ENCODE measurements around the gene EPOP. TPM values are rescaled to one million over a fixed set of nuclear protein-coding genes. Genes with fewer than 3 reads are reported as not detected.
"Not testable (repeated sequence)": the region's sequence is repeated elsewhere in the genome, so short reads cannot be mapped to it uniquely, and the experiment has no call there.

Gene EPOP
- total RNA-seq, 1 experiment from 2014 or later = 3.0 TPM

- no peak for DNase-seq (ENCODE audit: low spot score)
These were observed 21.5 kb downstream of the EPOP start for GRCh38 chr17:38653230-38653629.

DNA sequence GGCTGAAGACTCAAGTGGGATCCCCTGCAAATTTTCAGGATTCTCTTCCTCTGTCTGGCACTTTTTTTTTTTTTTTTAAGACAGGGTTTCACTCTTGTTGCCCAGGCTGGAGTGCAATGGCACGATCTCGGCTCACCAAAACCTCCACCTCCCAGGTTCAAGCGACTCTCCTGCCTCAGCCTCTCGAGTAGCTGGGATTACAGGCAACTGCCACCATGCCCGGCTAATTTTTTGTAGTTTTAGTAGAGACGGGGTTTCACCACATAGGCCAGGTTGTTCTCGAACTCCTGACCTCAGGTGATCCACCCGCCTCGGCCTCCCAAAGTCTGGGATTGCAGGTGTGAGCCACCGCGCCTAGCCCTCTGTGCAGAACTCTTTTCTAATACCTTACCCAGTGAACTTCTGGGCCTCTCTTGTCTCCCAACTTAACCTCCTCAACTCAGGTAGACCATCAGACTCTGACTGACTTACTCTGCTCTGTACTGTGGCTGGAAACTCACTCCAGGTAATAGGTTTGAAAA is 24.0 kb downstream of the EPOP start:
- not testable (repeated sequence) for DNase-seq (ENCODE audit: low spot score)

DNA sequence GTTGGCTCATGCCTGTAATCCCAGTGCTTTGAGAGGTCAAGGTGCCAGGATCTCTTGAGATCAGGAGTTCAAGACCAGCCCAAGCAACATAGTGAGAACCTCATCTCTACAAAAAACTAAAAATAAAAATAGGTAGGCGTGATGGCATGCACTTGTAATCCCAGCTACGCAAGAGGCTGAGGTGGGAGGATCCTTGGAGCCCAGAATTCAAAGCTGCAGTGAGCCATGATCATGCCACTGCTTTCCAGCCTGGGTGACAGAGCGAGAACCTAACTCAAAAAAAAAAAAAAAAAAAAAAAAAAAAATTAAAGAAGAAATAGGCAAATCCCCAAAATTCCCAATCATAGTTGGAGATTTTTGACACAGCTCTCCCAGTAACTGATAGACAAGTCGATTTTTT is 36.8 kb downstream of the EPOP start:
- DNase-seq (ENCODE audit: low spot score) = no peak

DNA sequence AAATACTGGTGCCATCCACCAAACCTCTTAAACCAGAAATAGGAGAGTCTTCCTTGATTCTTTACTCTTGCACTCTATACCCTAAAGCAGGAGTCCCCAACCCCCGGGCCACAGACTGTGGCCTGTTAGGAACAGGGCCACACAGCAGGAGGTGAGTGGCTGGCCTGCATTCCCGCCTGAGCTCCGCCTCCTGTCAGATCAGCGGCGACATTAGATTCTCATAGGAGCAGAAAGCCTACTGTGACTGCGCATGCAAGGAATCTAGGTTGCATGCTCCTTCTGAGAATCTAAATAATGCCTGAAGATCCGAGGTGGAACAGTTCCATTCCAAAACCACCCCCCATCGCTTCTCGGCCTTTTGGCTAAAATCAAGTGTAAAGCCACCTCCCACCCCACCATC is 38.7 kb downstream of the EPOP start:
- no peak for DNase-seq (ENCODE audit: low spot score)

DNA sequence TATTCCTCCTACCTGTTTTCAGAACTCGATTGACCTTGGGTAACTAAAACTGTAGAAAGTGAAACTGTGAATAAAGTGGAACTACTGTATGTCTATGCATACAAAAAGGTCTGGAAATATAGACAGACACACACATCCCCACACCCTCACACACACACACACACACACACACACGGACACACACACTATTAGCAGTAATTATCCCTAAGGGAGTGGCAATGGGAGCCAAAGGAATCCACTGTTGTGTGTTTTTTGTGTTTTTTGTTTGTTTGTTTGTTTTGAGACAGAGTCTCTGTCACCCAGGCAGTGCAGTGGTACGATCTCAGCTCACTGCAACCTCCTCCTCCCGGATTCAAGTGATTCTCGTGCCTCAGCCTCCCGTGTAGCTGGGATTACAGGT is 42.4 kb downstream of the EPOP start:
- DNase-seq (ENCODE audit: low spot score) = no peak

- peak; percentile 63 for DNase-seq (ENCODE audit: low spot score)
These were observed 46.3 kb downstream of the EPOP start for GRCh38 chr17:38628441-38628840.

GRCh38 chr17:38627957-38628356 is 46.8 kb downstream of the EPOP start:
- no peak for DNase-seq (ENCODE audit: low spot score)

GRCh38 chr17:38626606-38627226 is 48.0 kb downstream of the EPOP start:
- DNase-seq (ENCODE audit: low spot score) = not testable (repeated sequence)

DNA sequence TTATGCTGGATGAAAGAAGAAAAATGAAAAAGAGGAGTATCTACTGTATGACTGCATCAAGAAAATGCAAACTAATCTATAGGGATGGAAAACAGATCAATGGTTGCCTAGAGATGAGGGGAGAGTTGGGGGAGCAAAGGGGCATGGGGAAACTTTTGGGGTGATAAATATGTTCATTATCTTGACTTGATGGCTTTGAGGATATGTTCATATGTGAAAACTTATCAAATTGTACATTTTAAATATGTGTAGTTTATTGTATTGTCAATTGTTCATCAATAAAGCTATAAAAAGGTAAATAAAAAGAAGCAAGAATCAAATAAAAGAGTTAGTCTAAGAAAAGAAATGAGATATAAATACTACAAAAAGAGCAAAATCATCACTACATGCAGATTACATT is 49.3 kb downstream of the EPOP start:
- no peak for DNase-seq (ENCODE audit: low spot score)

DNA sequence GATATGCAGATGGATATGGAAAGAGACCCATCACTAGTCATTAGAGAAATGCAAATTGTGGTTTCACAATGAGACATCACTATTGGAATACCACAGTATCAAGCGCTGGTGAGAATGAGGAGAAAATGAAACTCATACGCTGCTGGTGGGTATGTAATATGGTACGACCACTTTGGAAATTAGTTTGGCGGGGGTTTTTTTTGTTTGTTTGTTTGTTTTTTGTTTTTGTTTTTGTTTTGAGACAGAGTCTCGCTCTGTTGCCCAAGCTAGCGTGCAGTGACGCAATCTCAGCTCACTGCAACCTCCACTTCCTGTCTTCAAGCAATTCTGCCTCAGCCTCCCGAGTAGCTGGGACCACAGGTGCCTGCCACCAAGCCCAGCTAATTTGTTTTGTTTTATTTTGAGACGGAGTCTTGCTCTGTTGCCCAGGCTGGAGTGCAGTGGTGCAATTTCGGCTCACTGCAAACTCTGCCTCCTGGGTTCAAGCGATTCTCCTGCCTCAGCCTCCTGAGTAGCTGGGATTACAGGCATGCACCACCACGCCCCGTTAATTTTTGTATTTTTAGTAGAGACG is 49.9 kb downstream of the EPOP start:
- not testable (repeated sequence) for DNase-seq (ENCODE audit: low spot score)

Other genes starting within 250 kb of the EPOP start
- 48.9 and 68.6 TPM in 2 replicates for gene ARHGAP23, start 246.5 kb downstream of the EPOP start, total RNA-seq (2014; rRNA removed; shearing (Covaris generic))
- 0.19 and 0.26 TPM in 2 replicates for gene SRCIN1, start 69.0 kb downstream of the EPOP start, total RNA-seq (2014; rRNA removed; shearing (Covaris generic))
- gene MLLT6, start 30.3 kb upstream of the EPOP start, total RNA-seq (2014; rRNA removed; shearing (Covaris generic)) = 17.4 and 21.4 TPM in 2 replicates
- 7.5 and 12.4 TPM in 2 replicates for gene CISD3, start 55.4 kb upstream of the EPOP start, total RNA-seq (2014; rRNA removed; shearing (Covaris generic))
- gene PCGF2, start 73.4 kb upstream of the EPOP start, total RNA-seq (2014; rRNA removed; shearing (Covaris generic)) = 8.2 and 9.9 TPM in 2 replicates
- gene PSMB3, start 77.8 kb upstream of the EPOP start, total RNA-seq (2014; rRNA removed; shearing (Covaris generic)) = 484 and 521 TPM in 2 replicates
- 55.6 and 66.9 TPM in 2 replicates for gene PIP4K2B, start 124.6 kb upstream of the EPOP start, total RNA-seq (2014; rRNA removed; shearing (Covaris generic))
- gene CWC25, start 150.4 kb upstream of the EPOP start, total RNA-seq (2014; rRNA removed; shearing (Covaris generic)) = 15.8 and 16.1 TPM in 2 replicates
- 1,400 and 1,966 TPM in 2 replicates for gene RPL23, start 178.8 kb upstream of the EPOP start, total RNA-seq (2014; rRNA removed; shearing (Covaris generic))
- gene LASP1, start 195.1 kb upstream of the EPOP start, total RNA-seq (2014; rRNA removed; shearing (Covaris generic)) = 248 and 270 TPM in 2 replicates